ENCODE measurements around the gene NCKAP1.

NCKAP1 gene

DNA sequence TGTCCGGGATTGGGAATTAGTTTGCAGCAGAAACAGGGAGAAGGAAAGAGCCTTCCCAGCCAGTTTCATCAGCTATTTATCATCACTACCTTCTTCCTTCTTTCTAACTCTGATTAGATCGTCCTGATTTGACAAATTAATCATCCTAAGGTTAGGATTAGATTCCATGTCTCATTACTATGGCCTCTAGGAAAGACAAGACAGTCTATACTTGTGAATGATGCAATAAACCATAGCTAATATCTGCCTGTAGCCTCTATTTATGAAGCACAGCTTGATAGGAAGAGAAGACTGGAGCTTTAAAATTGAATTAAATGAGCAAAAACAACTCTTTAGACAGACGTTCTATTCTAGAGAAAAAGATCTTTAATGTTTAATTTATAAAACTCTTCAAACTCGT lies 146.6 kb downstream of the NCKAP1 start:
- H3K27ac ChIP-seq = no peak overlapping the region
- no peak for DNase-seq (ENCODE audit: low spot score)
- POLR2A ChIA-PET (ENCODE audit: low non-redundant PET) = no interaction called here
- CTCF ChIA-PET = interaction anchor here (0.7 kb wide), 1 partner anchor 384 kb away, joined by 3 read pairs; no protein-coding TSS in a partner anchor
- TF ChIP-seq, protein P1, sequence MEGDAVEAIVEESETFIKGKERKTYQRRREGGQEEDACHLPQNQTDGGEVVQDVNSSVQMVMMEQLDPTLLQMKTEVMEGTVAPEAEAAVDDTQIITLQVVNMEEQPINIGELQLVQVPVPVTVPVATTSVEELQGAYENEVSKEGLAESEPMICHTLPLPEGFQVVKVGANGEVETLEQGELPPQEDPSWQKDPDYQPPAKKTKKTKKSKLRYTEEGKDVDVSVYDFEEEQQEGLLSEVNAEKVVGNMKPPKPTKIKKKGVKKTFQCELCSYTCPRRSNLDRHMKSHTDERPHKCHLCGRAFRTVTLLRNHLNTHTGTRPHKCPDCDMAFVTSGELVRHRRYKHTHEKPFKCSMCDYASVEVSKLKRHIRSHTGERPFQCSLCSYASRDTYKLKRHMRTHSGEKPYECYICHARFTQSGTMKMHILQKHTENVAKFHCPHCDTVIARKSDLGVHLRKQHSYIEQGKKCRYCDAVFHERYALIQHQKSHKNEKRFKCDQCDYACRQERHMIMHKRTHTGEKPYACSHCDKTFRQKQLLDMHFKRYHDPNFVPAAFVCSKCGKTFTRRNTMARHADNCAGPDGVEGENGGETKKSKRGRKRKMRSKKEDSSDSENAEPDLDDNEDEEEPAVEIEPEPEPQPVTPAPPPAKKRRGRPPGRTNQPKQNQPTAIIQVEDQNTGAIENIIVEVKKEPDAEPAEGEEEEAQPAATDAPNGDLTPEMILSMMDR (conservative IDR thresholded peaks at IDR 0.05; ENCODE audit: low read depth) = no peak

- no peak overlapping the region for H3K27ac ChIP-seq
- TF ChIP-seq, protein P1 (conservative IDR thresholded peaks at IDR 0.05; ENCODE audit: low read depth) = no peak
- no peak for DNase-seq (ENCODE audit: low spot score)
- CTCF ChIA-PET = no interaction called here
- POLR2A ChIA-PET (ENCODE audit: low non-redundant PET) = no interaction called here
Observed at GRCh38 chr2:182890773-182891378, 147.4 kb downstream of the NCKAP1 start.

- POLR2A ChIA-PET (ENCODE audit: low non-redundant PET) = no interaction called here
- H3K27ac ChIP-seq = no peak overlapping the region
- TF ChIP-seq, protein P1 (conservative IDR thresholded peaks at IDR 0.05; ENCODE audit: low read depth) = no peak
- CTCF ChIA-PET = no interaction called here
- no peak for DNase-seq (ENCODE audit: low spot score)
Observed at GRCh38 chr2:182890305-182890704, 148.0 kb downstream of the NCKAP1 start.

DNA sequence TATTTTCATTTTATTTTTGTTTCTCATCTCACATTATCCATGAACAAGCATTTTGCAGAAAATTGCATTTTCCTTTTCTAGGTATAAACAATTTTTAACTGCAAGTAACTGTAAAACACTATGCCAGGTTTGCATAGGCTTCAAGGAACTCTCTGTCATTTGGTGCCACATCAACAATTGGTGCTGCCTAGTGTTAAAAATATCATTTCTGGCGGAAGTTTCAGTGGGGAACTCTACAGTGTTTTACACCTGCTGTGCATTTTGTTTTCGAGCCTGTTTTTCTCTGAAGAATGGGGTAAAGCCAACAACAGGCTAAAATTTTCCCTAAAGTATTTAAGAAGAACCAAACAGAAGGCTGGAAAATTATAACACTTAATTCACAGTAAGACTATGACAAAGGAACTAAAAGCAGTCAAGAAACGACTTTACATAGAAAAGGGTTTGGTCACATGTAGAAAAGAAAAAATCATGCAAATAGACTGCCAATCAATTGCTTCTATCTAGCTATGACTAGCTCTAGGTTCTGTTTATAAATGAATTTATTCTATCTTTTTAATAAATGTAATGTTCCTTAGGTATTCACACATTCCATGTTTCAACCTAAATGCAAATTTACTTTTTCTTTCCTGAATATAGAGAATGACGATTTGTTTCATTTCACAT lies 150.4 kb downstream of the NCKAP1 start:
- ChIA-PET CTCF (no interaction called here), POLR2A (ENCODE audit: low non-redundant PET) (no interaction called here)
- no peak for DNase-seq (ENCODE audit: low spot score)
- TF ChIP-seq, protein P1 (conservative IDR thresholded peaks at IDR 0.05; ENCODE audit: low read depth) = no peak
- H3K27ac ChIP-seq = no peak overlapping the region

DNA sequence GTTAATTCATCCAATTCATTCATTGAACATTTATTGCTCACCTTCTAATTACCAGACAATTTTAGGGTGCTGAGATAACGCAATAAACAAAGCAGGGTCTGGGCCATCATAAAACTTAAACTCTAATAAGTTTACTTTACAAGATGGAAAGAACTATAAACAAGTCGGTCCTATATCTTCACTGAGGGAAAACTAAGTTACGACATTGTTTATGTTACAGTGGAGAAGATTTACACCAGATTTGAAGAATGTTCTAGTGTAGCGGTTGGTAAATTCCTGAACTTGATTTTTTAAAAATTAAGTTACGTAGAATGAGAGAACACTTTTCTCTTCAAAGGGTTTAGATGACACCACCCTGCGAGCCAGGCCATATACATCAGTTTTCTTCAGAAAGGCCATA lies 151.2 kb downstream of the NCKAP1 start:
- no peak for DNase-seq (ENCODE audit: low spot score)
- CTCF ChIA-PET = no interaction called here
- H3K27ac ChIP-seq = no peak overlapping the region
- TF ChIP-seq, protein P1 (conservative IDR thresholded peaks at IDR 0.05; ENCODE audit: low read depth) = no peak
- POLR2A ChIA-PET (ENCODE audit: low non-redundant PET) = no interaction called here

DNA sequence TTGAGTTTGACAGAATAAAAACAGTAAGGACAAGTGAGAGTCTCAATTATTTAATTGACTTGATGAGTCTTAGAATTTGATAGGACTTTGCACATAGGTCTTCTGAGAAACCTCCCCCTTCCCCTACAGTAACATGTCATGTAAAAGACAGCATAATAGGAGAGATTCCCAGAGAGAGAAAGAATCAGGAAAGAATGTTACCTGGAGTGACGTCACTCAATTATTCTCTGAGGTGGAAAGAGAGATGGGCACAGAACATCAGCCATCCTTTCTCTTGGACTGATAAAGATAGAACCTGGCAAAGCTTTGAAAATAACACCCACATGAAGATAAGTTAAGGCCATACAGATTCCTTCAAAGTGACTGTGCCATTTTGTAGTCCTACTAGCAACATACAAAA lies 152.5 kb downstream of the NCKAP1 start:
- DNase-seq (ENCODE audit: low spot score) = no peak
- POLR2A ChIA-PET (ENCODE audit: low non-redundant PET) = no interaction called here
- no peak overlapping the region for H3K27ac ChIP-seq
- CTCF ChIA-PET = no interaction called here
- TF ChIP-seq, protein P1 (conservative IDR thresholded peaks at IDR 0.05; ENCODE audit: low read depth) = no peak

All from RWPE1 (cell line).